Upper lobe of left lung (tissue), 4 donors: Measurements from ENCODE around the gene EVI5.

Source experiments
- CTCF ChIP-seq, 6 experiments: fragments of 450-650 bp in 4 of 6; fragments of 200-600 bp in 2 of 6; sonication (generic) in 2 of 6; IDR thresholded peaks; one replicate each; pipeline ENCODE4 v1.5.1; 2016 to 2019; ENCODE audit warnings: antibody characterized with exemption in 6 of 6
- POLR2AphosphoS5 ChIP-seq, 2 donors: sonication (generic); formaldehyde crosslinking; IDR thresholded peaks; one replicate each; pipeline ENCODE4 v1.5.1; 2017; ENCODE audit warnings: antibody characterized with exemption in 2 of 2

- TF ChIP-seq CTCF (IDR thresholded peaks at IDR 0.05) (no peak), POLR2AphosphoS5 (IDR thresholded peaks at IDR 0.05) (no peak)
Observed at GRCh38 chr1:92482665-92483609, 302.0 kb downstream of the EVI5 start.
